Pancreas (tissue), 10 donors: Measurements from ENCODE around the gene GJB4. TPM values are rescaled to one million over a fixed set of nuclear protein-coding genes. Genes with fewer than 3 reads are reported as not detected.

Source experiments
- ATAC-seq, 4 donors: fragments of 200-7000 bp; cut with Tn5 transposase; one replicate each; pipeline versions ENCODE4 v1.8.0 to v1.9.1; 2020; ENCODE audit warnings: mild to moderate bottlenecking in 4 of 4, moderate library complexity in 4 of 4
- DNase-seq, 6 donors: peaks; one replicate each; pipeline ENCODE4 v3.0.0-alpha.2; 2020
- FAIRE-seq: peaks from 2 replicates; lab custom pipeline; 2012; peaks lifted over from hg19 to GRCh38; lab: Jason Lieb, UNC
- H3K27ac ChIP-seq, 4 donors: fragments of 200-600 bp; sonication (generic); 1 replicate in 3 of 4; 2 replicates in 1 of 4; pipeline versions ENCODE4 v1.5.0 to v1.8.0; 2020
- H3K27me3 ChIP-seq, 4 donors: fragments of 200-600 bp; one replicate each; pipeline ENCODE4 v1.8.0; 2021
- H3K36me3 ChIP-seq, 3 donors: fragments of 200-600 bp; sonication (generic) in 1 of 3; one replicate each; pipeline versions ENCODE4 v1.5.0 to v1.8.0; 2020 to 2021
- H3K4me1 ChIP-seq, 3 donors: fragments of 200-600 bp; one replicate each; pipeline ENCODE4 v1.8.0; 2021
- H3K4me3 ChIP-seq, 4 donors: fragments of 200-600 bp; sonication (generic) in 2 of 4; one replicate each; pipeline versions ENCODE4 v1.5.0 to v1.8.0; 2020 to 2021
- H3K9me3 ChIP-seq, 4 donors: fragments of 200-600 bp; one replicate each; pipeline ENCODE4 v1.8.0; 2021
- WGBS, 2 donors: extraction: QIAGEN DNeasy Blood & Tissue Kit; methylation state at CpG; one replicate each; pipeline ENCODE4 v1.1.7; 2013; 5-methylcytosine and 5-hydroxymethylcytosine counted together
- intact Hi-C, 3 donors: fragments of 100-400 bp; cut with DNase I; formaldehyde crosslinking; loops; one replicate each; pipeline versions ENCODE4 v1.11.1 to v1.14.2; 2022
- polyA plus RNA-seq, 2 donors: library from polyadenylated mRNA; stranded (reverse); fragments of 200-250 nt; gene quantifications; one replicate each; pipeline ENCODE4 v1.2.3, GENCODE V29; 2013
- total RNA-seq, 6 donors: library from RNA; stranded (reverse); fragmentation: NEBNext Ultra II Directional in 4 of 6; extraction: Animal tissue kit (Norgen Biotek cat#: 25700) in 4 of 6; gene quantifications; one replicate each; pipeline versions ENCODE4 v1.2.1 to v1.2.4, GENCODE V29; 2021 to 2023
- TF ChIP-seq, protein P1 (sequence below), 4 donors: fragments of 200-600 bp; sonication (generic) in 3 of 4; IDR thresholded peaks; one replicate each; pipeline versions ENCODE4 v1.5.0 to v1.8.0; 2021; ENCODE audit warnings: antibody characterized with exemption in 4 of 4
- donor health status: healthy with polysubstance abuse.
- donor health status: DM: no; HTN: no; CAD: no; lungs with moderate emphysema.
- donor health status: DM: no; HTN: no; CAD: no.
- donor health status: control.
- donor health status: control.
- donor health status: Bipolar disorder and iron deficiency.
- donor health status: DM: yes; HTN: yes; CAD: no.
- donor health status: DM: no; HTN: no; CAD: no.
- donor health status: DM: no; HTN: no; CAD: no.
- donor health status: DM: yes; HTN: yes; CAD: no.

The GJB4 gene
- total and polyA plus RNA-seq, 8 donors: 0.12 TPM; not detected in 7

- WGBS, 2 donors: 61 to 76% methylated on average over 5 of the region's 5 CpGs
- Histone ChIP-seq H3K4me1 (no peaks in the 10 kb centered on the region), H3K36me3 (no peaks in the 10 kb centered on the region), H3K4me3 (no peak overlapping the region), H3K27ac (no peak overlapping the region), H3K27me3 (no peaks in the 10 kb centered on the region), H3K9me3 (no peaks in the 10 kb centered on the region)
- FAIRE-seq (no peak), DNase-seq (no peak), ATAC-seq (no peak)
- intact Hi-C loops: loop anchor here in 1 of 3 donors (10.0 kb wide), 1 partner anchor 291 kb away; no protein-coding TSS in a partner anchor
- TF ChIP-seq, protein P1, sequence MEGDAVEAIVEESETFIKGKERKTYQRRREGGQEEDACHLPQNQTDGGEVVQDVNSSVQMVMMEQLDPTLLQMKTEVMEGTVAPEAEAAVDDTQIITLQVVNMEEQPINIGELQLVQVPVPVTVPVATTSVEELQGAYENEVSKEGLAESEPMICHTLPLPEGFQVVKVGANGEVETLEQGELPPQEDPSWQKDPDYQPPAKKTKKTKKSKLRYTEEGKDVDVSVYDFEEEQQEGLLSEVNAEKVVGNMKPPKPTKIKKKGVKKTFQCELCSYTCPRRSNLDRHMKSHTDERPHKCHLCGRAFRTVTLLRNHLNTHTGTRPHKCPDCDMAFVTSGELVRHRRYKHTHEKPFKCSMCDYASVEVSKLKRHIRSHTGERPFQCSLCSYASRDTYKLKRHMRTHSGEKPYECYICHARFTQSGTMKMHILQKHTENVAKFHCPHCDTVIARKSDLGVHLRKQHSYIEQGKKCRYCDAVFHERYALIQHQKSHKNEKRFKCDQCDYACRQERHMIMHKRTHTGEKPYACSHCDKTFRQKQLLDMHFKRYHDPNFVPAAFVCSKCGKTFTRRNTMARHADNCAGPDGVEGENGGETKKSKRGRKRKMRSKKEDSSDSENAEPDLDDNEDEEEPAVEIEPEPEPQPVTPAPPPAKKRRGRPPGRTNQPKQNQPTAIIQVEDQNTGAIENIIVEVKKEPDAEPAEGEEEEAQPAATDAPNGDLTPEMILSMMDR (IDR thresholded peaks at IDR 0.05): no peak
Measured at GRCh38 chr1:34745666-34746065, 13.9 kb upstream of the GJB4 start.

GRCh38 chr1:34746101-34746500 is 13.4 kb upstream of the GJB4 start:
- TF ChIP-seq, protein P1 (IDR thresholded peaks at IDR 0.05): no peak
- H3K27ac ChIP-seq: no peak overlapping the region
- H3K36me3 ChIP-seq: no peaks in the 10 kb centered on the region
- DNase-seq: no peak
- no peaks in the 10 kb centered on the region for H3K4me1 ChIP-seq
- FAIRE-seq: no peak
- intact Hi-C loops: loop anchor here in 1 of 3 donors (10.0 kb wide), 1 partner anchor 291 kb away; no protein-coding TSS in a partner anchor
- H3K4me3 ChIP-seq: no peak overlapping the region
- ATAC-seq: no peak
- 82 to 96% methylated on average over 4 of the region's 4 CpGs for WGBS, 2 donors
- H3K9me3 ChIP-seq: no peaks in the 10 kb centered on the region
- H3K27me3 ChIP-seq: no peaks in the 10 kb centered on the region

DNA sequence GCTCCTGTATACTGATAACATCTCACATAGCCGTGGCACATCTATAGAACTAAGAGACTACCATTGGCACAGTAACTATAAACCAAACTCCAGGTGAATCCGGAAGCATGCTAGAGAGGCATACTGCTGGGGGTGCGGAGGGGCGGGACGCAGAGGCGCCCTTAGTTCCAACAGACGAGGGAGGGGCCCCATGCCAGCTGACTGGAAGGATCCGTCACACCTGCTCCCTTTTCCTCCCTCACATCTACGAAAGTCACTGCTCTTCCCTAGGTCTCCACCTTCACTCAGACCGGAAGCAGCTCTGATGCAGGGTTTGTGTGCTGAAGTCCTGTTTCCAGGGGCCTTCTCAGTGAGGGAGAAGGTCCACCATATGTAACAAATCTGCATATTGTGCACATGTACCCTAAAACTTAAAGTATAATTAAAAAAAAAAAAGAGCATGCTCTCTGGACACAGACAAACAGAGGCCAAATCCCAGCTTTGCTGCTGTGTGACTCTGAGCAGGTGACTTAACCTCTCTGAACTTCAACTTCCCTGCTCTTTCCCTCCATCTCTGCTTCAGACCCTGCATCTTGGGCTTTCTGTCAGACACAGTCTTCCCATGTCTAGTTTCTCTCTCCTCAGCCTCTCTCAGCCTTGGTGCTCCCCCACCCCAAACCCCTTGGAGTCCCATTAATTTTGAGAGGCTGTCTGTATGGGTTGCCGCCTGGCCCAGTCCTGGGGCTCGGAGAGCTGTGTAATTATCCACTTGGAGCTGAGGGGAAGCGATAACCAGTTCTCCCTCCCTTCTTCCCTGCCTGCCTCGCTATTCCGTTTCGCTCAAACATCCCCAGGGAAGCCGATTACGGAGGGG is 12.5 kb upstream of the GJB4 start:
- Histone ChIP-seq H3K4me1 (no peaks in the 10 kb centered on the region), H3K36me3 (no peaks in the 10 kb centered on the region), H3K27ac (no peak overlapping the region), H3K9me3 (no peaks in the 10 kb centered on the region), H3K4me3 (no peak overlapping the region), H3K27me3 (no peaks in the 10 kb centered on the region)
- FAIRE-seq (no peak), DNase-seq (no peak), ATAC-seq (no peak)
- TF ChIP-seq, protein P1 (IDR thresholded peaks at IDR 0.05): no peak
- intact Hi-C loops: loop anchor here in 1 of 3 donors (10.0 kb wide), 1 partner anchor 292 kb away; no protein-coding TSS in a partner anchor
- 61 to 78% methylated on average over 18 of the region's 18 CpGs for WGBS, 2 donors

DNA sequence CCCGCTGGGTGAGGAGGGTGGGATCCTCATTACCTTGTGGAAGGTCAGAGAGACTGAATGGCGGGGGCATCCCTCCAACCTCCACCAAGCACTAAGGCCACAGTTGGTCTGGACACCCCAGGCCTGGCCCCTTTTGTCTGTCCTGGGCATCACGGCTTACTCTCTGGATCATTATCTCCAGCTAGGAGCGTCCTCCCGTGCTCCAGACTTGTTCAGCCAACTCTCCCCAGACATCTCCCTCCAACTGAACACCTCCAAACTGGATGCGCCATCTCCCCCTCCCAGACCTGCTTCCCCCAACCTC is 11.9 kb upstream of the GJB4 start:
- DNase-seq: no peak
- WGBS, 2 donors: 62 to 71% methylated on average over 6 of the region's 6 CpGs
- H3K4me1 ChIP-seq: no peaks in the 10 kb centered on the region
- no peaks in the 10 kb centered on the region for H3K27me3 ChIP-seq
- FAIRE-seq: no peak
- H3K4me3 ChIP-seq: no peak overlapping the region
- intact Hi-C loops: loop anchor here in 1 of 3 donors (10.0 kb wide), 1 partner anchor 293 kb away; no protein-coding TSS in a partner anchor
- ATAC-seq: no peak
- no peaks in the 10 kb centered on the region for H3K9me3 ChIP-seq
- no peak overlapping the region for H3K27ac ChIP-seq
- TF ChIP-seq, protein P1 (IDR thresholded peaks at IDR 0.05): no peak
- H3K36me3 ChIP-seq: no peaks in the 10 kb centered on the region

DNA sequence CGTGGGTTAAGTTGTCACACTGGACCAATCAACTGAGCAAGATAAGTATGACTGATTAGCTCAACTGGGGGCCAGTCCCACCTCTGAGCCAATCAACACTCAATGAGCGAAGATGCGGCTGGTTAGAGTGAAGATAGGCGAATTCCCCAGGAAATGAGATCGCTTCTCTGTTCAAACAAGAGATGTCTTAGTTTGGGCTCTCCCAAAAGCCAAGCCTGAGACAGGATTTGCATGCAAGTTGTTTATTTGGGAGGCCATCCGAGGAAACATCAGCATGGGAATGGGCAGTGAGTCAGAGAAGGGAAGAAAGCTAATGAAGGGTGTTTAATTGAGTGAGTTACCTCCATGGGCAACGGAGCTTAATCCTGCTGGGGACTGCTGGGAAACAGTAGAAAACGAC is 9.5 kb upstream of the GJB4 start:
- intact Hi-C loops: loop anchor here in 1 of 3 donors (10.0 kb wide), 1 partner anchor 295 kb away; no protein-coding TSS in a partner anchor
- Histone ChIP-seq H3K4me1 (no peaks in the 10 kb centered on the region), H3K9me3 (no peaks in the 10 kb centered on the region), H3K36me3 (no peaks in the 10 kb centered on the region), H3K27me3 (no peaks in the 10 kb centered on the region), H3K4me3 (no peak overlapping the region), H3K27ac (no peak overlapping the region)
- WGBS, 2 donors: 48 to 56% methylated on average over 8 of the region's 8 CpGs
- no peak for DNase-seq
- ATAC-seq: no peak
- no peak for FAIRE-seq
- TF ChIP-seq, protein P1 (IDR thresholded peaks at IDR 0.05): no peak
